SK-N-SH (cell line): Measurements from ENCODE around the gene ISM1. TPM values are rescaled to one million over a fixed set of nuclear protein-coding genes. Genes with fewer than 3 reads are reported as not detected.

Source experiments
- CTCF ChIA-PET: fragments of 300-600, 350-600 bp; formaldehyde crosslinking; extraction: SDS; loops from one replicate; lab custom pipeline; 2021; lab: Yijun Ruan, JAX
- POLR2A ChIA-PET: fragments of 350-600 bp; sonication (Branson Sonifier 250); formaldehyde crosslinking; extraction: SDS; loops from one replicate; lab custom pipeline; 2020; ENCODE audit warnings: antibody characterized with exemption, inconsistent platforms; lab: Yijun Ruan, JAX
- DNase-seq: peaks from one replicate; pipeline ENCODE4 v3.0.0; 2012
- H2AFZ ChIP-seq: fragments of 200-600 bp; sonication (generic); 2 replicates; pipeline ENCODE4 v1.8.1; 2016; ENCODE audit warnings: antibody characterized with exemption, mild to moderate bottlenecking, low read depth
- H3F3A ChIP-seq: fragments of 200-600 bp; sonication (generic); replicated peaks from 2 replicates; pipeline ENCODE3; 2016; ENCODE audit warnings: antibody characterized with exemption, mild to moderate bottlenecking; ENCODE audit not compliant: insufficient read depth
- H3K27ac ChIP-seq, 2 experiments: fragments of 200-500 bp in 1 of 2; fragments of 200-600 bp in 1 of 2; sonication (Bioruptor generic) in 1 of 2; sonication (generic), shearing (Covaris generic) in 1 of 2; 2 replicates each; pipeline versions ENCODE4 v1.5.1 to v1.6.1; 2014 to 2016; ENCODE audit warnings: low read depth in 2 of 2, inconsistent platforms in 1 of 2, low read length in 1 of 2, mild to moderate bottlenecking in 1 of 2, mixed read lengths in 1 of 2
- H3K27me3 ChIP-seq: fragments of 200-600 bp; sonication (generic), shearing (Covaris generic); 2 replicates; pipeline ENCODE4 v1.6.1; 2016; ENCODE audit warnings: mixed run types; ENCODE audit not compliant: insufficient read depth
- H3K36me3 ChIP-seq, 2 experiments: fragments of 200-500 bp in 1 of 2; fragments of 200-600 bp in 1 of 2; sonication (Bioruptor generic) in 1 of 2; sonication (generic) in 1 of 2; replicated peaks in 1 of 2; 2 replicates each; pipeline versions ENCODE3 to v1.5.1; 2014 to 2016; ENCODE audit warnings: low read length in 1 of 2, mild to moderate bottlenecking in 1 of 2; ENCODE audit not compliant: insufficient read depth in 2 of 2, control insufficient read depth in 1 of 2
- H3K4me1 ChIP-seq, 2 experiments: fragments of 200-500 bp in 1 of 2; fragments of 200-600 bp in 1 of 2; sonication (Bioruptor generic) in 1 of 2; sonication (generic), shearing (Covaris generic) in 1 of 2; 2 replicates each; pipeline versions ENCODE4 v1.5.1 to v1.6.1; 2014 to 2016; ENCODE audit warnings: low read depth in 1 of 2, low read length in 1 of 2, mixed run types in 1 of 2; ENCODE audit not compliant: insufficient read depth in 2 of 2, control insufficient read depth in 1 of 2
- H3K4me2 ChIP-seq: fragments of 200-600 bp; sonication (generic), shearing (Covaris generic); 2 replicates; pipeline ENCODE4 v1.6.1; 2017; ENCODE audit warnings: mixed run types
- H3K4me3 ChIP-seq, 2 experiments: fragments of 200-500 bp in 1 of 2; fragments of 200-600 bp in 1 of 2; sonication (Bioruptor generic) in 1 of 2; sonication (generic), shearing (Covaris generic) in 1 of 2; 2 replicates each; pipeline versions ENCODE4 v1.5.1 to v1.8.1; 2014 to 2016; ENCODE audit warnings: low read depth in 2 of 2, inconsistent platforms in 1 of 2, low read length in 1 of 2, mild to moderate bottlenecking in 1 of 2, mixed read lengths in 1 of 2, moderate library complexity in 1 of 2
- H3K79me2 ChIP-seq: fragments of 200-600 bp; sonication (generic); 2 replicates; pipeline ENCODE4 v1.8.1; 2017; ENCODE audit warnings: mild to moderate bottlenecking; ENCODE audit not compliant: insufficient read depth
- H3K9ac ChIP-seq: fragments of 200-600 bp; sonication (generic); 2 replicates; pipeline ENCODE4 v1.6.1; 2017; ENCODE audit warnings: mixed run types
- H3K9me2 ChIP-seq: fragments of 200-600 bp; sonication (generic); 2 replicates; pipeline ENCODE4 v1.6.1; 2017; ENCODE audit warnings: mixed run types
- H3K9me3 ChIP-seq: fragments of 200-600 bp; sonication (generic); 2 replicates; pipeline ENCODE4 v1.6.1; 2017; ENCODE audit warnings: mixed run types, mild to moderate bottlenecking, moderate library complexity
- H4K20me1 ChIP-seq: fragments of 200-600 bp; sonication (generic); 2 replicates; pipeline ENCODE4 v1.6.1; 2017; ENCODE audit warnings: mild to moderate bottlenecking, mixed run types; ENCODE audit not compliant: insufficient read depth
- FOXJ3 ChIP-seq: sonication (generic); formaldehyde crosslinking; IDR thresholded peaks from 2 replicates; pipeline ENCODE4 v1.5.1; 2020; ENCODE audit warnings: mild to moderate bottlenecking, missing genetic modification reagents
- MEF2A ChIP-seq: IDR thresholded peaks from 2 replicates; pipeline ENCODE4 v1.4.0; 2012; ENCODE audit warnings: low read depth, borderline replicate concordance
- NFIC ChIP-seq: IDR thresholded peaks from 2 replicates; pipeline ENCODE4 v1.4.0; 2012; ENCODE audit warnings: borderline replicate concordance
- POLR2AphosphoS5 ChIP-seq: IDR thresholded peaks from 2 replicates; pipeline ENCODE4 v1.6.1; 2012; ENCODE audit warnings: low read depth, low read length
- RAD21 ChIP-seq: IDR thresholded peaks from 2 replicates; pipeline ENCODE4 v1.6.1; 2012; ENCODE audit warnings: mild to moderate bottlenecking, low read length
- RXRA ChIP-seq: IDR thresholded peaks from 2 replicates; pipeline ENCODE4 v1.4.0; 2012; ENCODE audit warnings: low read depth, mild to moderate bottlenecking, borderline replicate concordance
- TAF1 ChIP-seq: IDR thresholded peaks from 2 replicates; pipeline ENCODE4 v1.6.1; 2012; ENCODE audit warnings: low read depth, mild to moderate bottlenecking, low read length, moderate library complexity, borderline replicate concordance
- TEAD4 ChIP-seq: IDR thresholded peaks from 2 replicates; pipeline ENCODE4 v1.4.0; 2012; ENCODE audit warnings: mild to moderate bottlenecking, borderline replicate concordance; ENCODE audit not compliant: insufficient read depth
- WGBS: methylation state at CpG from one replicate; pipeline ENCODE4 v1.1.6; 2017; ENCODE audit warnings: low lambda C conversion rate; 5-methylcytosine and 5-hydroxymethylcytosine counted together
- polyA plus RNA-seq, 3 experiments: library from polyadenylated mRNA; depleted of rRNA; stranded (reverse); fragments of >200 nt; gene quantifications; 2 replicates each; pipeline ENCODE4 v1.2.3, GENCODE V29; 2012
- TF ChIP-seq, protein P1 (sequence below): fragments of 200-600 bp; sonication (generic); IDR thresholded peaks from 2 replicates; pipeline ENCODE4 v1.6.1; 2017; ENCODE audit warnings: antibody characterized with exemption, mild to moderate bottlenecking, moderate library complexity
- TF ChIP-seq, protein P2 (sequence below): IDR thresholded peaks from 2 replicates; pipeline ENCODE4 v1.6.1; 2012; ENCODE audit warnings: mild to moderate bottlenecking, low read depth, low read length, moderate library complexity
- TF ChIP-seq, protein P3 (sequence below): IDR thresholded peaks from 2 replicates; pipeline ENCODE4 v1.4.0; 2012; ENCODE audit warnings: low read depth, borderline replicate concordance
- TF ChIP-seq, protein P4 (sequence below): IDR thresholded peaks from 2 replicates; pipeline ENCODE4 v1.4.0; 2012; ENCODE audit warnings: low read depth
- TF ChIP-seq, protein P5 (sequence below): fragments of 150-350 bp; IDR thresholded peaks from 2 replicates; pipeline ENCODE4 v1.6.1; 2017; ENCODE audit warnings: antibody characterized with exemption, low read length, low read depth, borderline replicate concordance
- TF ChIP-seq, protein P6 (sequence below): fragments of 150-350 bp; IDR thresholded peaks from 2 replicates; pipeline ENCODE4 v1.6.1; 2016; ENCODE audit warnings: mild to moderate bottlenecking, low read depth, low read length

ISM1 gene
- polyA plus RNA-seq, 1 of the 3 experiments (the other 2 are of a cell fraction) = not detected

DNA sequence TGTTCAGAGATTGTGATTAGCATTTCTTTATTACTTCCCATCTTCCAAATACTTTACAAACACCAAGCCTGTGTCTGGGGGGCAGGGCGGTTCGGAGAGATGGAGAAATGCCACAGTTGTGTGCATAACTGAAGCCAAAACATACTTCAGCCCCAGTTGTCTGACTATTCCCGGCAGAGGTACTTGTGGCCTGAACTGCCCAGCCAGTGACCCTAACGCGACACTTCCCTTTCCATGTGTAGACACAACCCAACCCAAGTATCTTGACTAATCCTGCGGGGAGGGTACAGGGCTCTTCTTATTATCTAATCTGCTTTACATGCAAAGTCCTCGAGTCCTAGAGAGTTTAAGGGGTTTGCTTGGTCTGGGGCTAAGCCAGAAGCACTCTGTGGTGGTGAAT lies 46.2 kb downstream of the ISM1 start:
- H3K27ac ChIP-seq = no peak overlapping the region
- no peak for TF ChIP-seq TAF1
- TF ChIP-seq FOXJ3 = no peak
- TF ChIP-seq RXRA = no peak
- TF ChIP-seq, protein P1, sequence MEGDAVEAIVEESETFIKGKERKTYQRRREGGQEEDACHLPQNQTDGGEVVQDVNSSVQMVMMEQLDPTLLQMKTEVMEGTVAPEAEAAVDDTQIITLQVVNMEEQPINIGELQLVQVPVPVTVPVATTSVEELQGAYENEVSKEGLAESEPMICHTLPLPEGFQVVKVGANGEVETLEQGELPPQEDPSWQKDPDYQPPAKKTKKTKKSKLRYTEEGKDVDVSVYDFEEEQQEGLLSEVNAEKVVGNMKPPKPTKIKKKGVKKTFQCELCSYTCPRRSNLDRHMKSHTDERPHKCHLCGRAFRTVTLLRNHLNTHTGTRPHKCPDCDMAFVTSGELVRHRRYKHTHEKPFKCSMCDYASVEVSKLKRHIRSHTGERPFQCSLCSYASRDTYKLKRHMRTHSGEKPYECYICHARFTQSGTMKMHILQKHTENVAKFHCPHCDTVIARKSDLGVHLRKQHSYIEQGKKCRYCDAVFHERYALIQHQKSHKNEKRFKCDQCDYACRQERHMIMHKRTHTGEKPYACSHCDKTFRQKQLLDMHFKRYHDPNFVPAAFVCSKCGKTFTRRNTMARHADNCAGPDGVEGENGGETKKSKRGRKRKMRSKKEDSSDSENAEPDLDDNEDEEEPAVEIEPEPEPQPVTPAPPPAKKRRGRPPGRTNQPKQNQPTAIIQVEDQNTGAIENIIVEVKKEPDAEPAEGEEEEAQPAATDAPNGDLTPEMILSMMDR = no peak
- TF ChIP-seq TEAD4 = no peak
- no peak for TF ChIP-seq NFIC
- TF ChIP-seq, protein P2, sequence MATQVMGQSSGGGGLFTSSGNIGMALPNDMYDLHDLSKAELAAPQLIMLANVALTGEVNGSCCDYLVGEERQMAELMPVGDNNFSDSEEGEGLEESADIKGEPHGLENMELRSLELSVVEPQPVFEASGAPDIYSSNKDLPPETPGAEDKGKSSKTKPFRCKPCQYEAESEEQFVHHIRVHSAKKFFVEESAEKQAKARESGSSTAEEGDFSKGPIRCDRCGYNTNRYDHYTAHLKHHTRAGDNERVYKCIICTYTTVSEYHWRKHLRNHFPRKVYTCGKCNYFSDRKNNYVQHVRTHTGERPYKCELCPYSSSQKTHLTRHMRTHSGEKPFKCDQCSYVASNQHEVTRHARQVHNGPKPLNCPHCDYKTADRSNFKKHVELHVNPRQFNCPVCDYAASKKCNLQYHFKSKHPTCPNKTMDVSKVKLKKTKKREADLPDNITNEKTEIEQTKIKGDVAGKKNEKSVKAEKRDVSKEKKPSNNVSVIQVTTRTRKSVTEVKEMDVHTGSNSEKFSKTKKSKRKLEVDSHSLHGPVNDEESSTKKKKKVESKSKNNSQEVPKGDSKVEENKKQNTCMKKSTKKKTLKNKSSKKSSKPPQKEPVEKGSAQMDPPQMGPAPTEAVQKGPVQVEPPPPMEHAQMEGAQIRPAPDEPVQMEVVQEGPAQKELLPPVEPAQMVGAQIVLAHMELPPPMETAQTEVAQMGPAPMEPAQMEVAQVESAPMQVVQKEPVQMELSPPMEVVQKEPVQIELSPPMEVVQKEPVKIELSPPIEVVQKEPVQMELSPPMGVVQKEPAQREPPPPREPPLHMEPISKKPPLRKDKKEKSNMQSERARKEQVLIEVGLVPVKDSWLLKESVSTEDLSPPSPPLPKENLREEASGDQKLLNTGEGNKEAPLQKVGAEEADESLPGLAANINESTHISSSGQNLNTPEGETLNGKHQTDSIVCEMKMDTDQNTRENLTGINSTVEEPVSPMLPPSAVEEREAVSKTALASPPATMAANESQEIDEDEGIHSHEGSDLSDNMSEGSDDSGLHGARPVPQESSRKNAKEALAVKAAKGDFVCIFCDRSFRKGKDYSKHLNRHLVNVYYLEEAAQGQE = no peak
- TF ChIP-seq, protein P3, sequence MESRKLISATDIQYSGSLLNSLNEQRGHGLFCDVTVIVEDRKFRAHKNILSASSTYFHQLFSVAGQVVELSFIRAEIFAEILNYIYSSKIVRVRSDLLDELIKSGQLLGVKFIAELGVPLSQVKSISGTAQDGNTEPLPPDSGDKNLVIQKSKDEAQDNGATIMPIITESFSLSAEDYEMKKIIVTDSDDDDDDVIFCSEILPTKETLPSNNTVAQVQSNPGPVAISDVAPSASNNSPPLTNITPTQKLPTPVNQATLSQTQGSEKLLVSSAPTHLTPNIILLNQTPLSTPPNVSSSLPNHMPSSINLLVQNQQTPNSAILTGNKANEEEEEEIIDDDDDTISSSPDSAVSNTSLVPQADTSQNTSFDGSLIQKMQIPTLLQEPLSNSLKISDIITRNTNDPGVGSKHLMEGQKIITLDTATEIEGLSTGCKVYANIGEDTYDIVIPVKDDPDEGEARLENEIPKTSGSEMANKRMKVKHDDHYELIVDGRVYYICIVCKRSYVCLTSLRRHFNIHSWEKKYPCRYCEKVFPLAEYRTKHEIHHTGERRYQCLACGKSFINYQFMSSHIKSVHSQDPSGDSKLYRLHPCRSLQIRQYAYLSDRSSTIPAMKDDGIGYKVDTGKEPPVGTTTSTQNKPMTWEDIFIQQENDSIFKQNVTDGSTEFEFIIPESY = no peak
- no peak for TF ChIP-seq POLR2AphosphoS5
- TF ChIP-seq, protein P4, sequence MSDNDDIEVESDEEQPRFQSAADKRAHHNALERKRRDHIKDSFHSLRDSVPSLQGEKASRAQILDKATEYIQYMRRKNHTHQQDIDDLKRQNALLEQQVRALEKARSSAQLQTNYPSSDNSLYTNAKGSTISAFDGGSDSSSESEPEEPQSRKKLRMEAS = no peak
- TF ChIP-seq MEF2A = no peak
- no peak for TF ChIP-seq RAD21
- TF ChIP-seq, protein P5, sequence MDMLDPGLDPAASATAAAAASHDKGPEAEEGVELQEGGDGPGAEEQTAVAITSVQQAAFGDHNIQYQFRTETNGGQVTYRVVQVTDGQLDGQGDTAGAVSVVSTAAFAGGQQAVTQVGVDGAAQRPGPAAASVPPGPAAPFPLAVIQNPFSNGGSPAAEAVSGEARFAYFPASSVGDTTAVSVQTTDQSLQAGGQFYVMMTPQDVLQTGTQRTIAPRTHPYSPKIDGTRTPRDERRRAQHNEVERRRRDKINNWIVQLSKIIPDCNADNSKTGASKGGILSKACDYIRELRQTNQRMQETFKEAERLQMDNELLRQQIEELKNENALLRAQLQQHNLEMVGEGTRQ = no peak
- TF ChIP-seq, protein P6, sequence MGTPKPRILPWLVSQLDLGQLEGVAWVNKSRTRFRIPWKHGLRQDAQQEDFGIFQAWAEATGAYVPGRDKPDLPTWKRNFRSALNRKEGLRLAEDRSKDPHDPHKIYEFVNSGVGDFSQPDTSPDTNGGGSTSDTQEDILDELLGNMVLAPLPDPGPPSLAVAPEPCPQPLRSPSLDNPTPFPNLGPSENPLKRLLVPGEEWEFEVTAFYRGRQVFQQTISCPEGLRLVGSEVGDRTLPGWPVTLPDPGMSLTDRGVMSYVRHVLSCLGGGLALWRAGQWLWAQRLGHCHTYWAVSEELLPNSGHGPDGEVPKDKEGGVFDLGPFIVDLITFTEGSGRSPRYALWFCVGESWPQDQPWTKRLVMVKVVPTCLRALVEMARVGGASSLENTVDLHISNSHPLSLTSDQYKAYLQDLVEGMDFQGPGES = no peak
- TF ChIP-seq, all 33 proteins: peak for 0
- POLR2A ChIA-PET = no interaction called here
- 41% methylated on average over 7 of the region's 7 CpGs for WGBS
- no peaks in the 10 kb centered on the region for H4K20me1 ChIP-seq
- H3K9me2 ChIP-seq = no peaks in the 10 kb centered on the region
- CTCF ChIA-PET = no interaction called here
- no peaks in the 10 kb centered on the region for H3K4me1 ChIP-seq
- no peak overlapping the region for H3K4me3 ChIP-seq
- no peaks in the 10 kb centered on the region for H3K9me3 ChIP-seq
- H3K36me3 ChIP-seq = no peaks in the 10 kb centered on the region
- no peaks in the 10 kb centered on the region for H3F3A ChIP-seq
- DNase-seq = no peak
- H3K4me2 ChIP-seq = no peak overlapping the region
- no peaks in the 10 kb centered on the region; the same call in 1 of the 2 replicates for H3K27me3 ChIP-seq
- H3K9ac ChIP-seq = no peak overlapping the region
- no peak overlapping the region for H2AFZ ChIP-seq
- no peaks in the 10 kb centered on the region for H3K79me2 ChIP-seq
